SU-DHL-6 (cell line): Measurements from ENCODE around the gene ORC4.

Experiments used
- CTCF ChIP-seq: fragments of 200-600 bp; sonication (generic); IDR thresholded peaks from one replicate; pipeline ENCODE4 v1.5.1; 2017; ENCODE audit warnings: antibody characterized with exemption, mild to moderate bottlenecking, low read length, moderate library complexity; ENCODE audit not compliant: insufficient read depth, poor library complexity, severe bottlenecking
- EZH2phosphoT487 ChIP-seq: fragments of 200-600 bp; sonication (generic), shearing (Covaris generic); conservative IDR thresholded peaks from 2 replicates; pipeline ENCODE4 v1.6.1; 2018; ENCODE audit warnings: mild to moderate bottlenecking, antibody characterized with exemption, low read length, moderate library complexity, mixed read lengths

GRCh38 chr2:148013876-148014275 is 6.7 kb downstream of the ORC4 start:
- TF ChIP-seq CTCF (no peak), EZH2phosphoT487 (no peak)
